Cerebellar cortex (tissue), 1 donor: ENCODE measurements around the gene FREY1.
A peak's percentile ranks its signal among the peaks of the same experiment; 100 is the strongest.
"Not testable (repeated sequence)": the region's sequence is repeated elsewhere in the genome, so short reads cannot be mapped to it uniquely, and the experiment has no call there.

Source experiments
- DNase-seq: peaks from one replicate; pipeline ENCODE4 v3.0.0-alpha.2; 2015; ENCODE audit warnings: low spot score

FREY1 gene

GRCh38 chr11:45913942-45914635 lies 7.0 kb upstream of the FREY1 start:
- no peak for DNase-seq

- no peak for DNase-seq
Measured at GRCh38 chr11:45913514-45913913, 6.4 kb upstream of the FREY1 start.

- no peak for DNase-seq
Measured at GRCh38 chr11:45910623-45911022, 3.6 kb upstream of the FREY1 start.

- DNase-seq = peak; percentile 44
Measured at GRCh38 chr11:45909594-45910475, 2.8 kb upstream of the FREY1 start.

- DNase-seq = peak; percentile 83
Measured at GRCh38 chr11:45907911-45908370, 870 bp upstream of the FREY1 start.

GRCh38 chr11:45906096-45906682 lies 882 bp downstream of the FREY1 start:
- DNase-seq = no peak

- DNase-seq = not testable (repeated sequence)
Measured at GRCh38 chr11:45905576-45905975, 1.5 kb downstream of the FREY1 start.

- DNase-seq = no peak
Measured at GRCh38 chr11:45905095-45905494, 2.0 kb downstream of the FREY1 start.

- DNase-seq = no peak
Measured at GRCh38 chr11:45904309-45904915, 2.7 kb downstream of the FREY1 start.

- DNase-seq = no peak
Measured at GRCh38 chr11:45902452-45903380, 4.4 kb downstream of the FREY1 start.

GRCh38 chr11:45901626-45902025 lies 5.4 kb downstream of the FREY1 start:
- DNase-seq = peak; percentile 49

GRCh38 chr11:45900916-45901617 lies 6.0 kb downstream of the FREY1 start:
- peak; percentile 48 for DNase-seq

- not testable (repeated sequence) for DNase-seq
Measured at GRCh38 chr11:45900175-45900800, 6.8 kb downstream of the FREY1 start.

GRCh38 chr11:45899448-45900174 lies 7.5 kb downstream of the FREY1 start:
- DNase-seq = peak; percentile 88

- DNase-seq = no peak
Measured at GRCh38 chr11:45899086-45899447, 8.0 kb downstream of the FREY1 start.

- DNase-seq = no peak
Measured at GRCh38 chr11:45897556-45897955, 9.5 kb downstream of the FREY1 start.

- DNase-seq = no peak
Measured at GRCh38 chr11:45896422-45896984, 10.6 kb downstream of the FREY1 start.

GRCh38 chr11:45895553-45896259 lies 11.4 kb downstream of the FREY1 start:
- DNase-seq = no peak
